HG02759 (cell line): ENCODE results near the gene PPP1R1B.
"Not testable (repeated sequence)": the region's sequence is repeated elsewhere in the genome, so short reads cannot be mapped to it uniquely, and the experiment has no call there.

Source experiments
- ATAC-seq: cut with Tn5 transposase; IDR thresholded peaks from one replicate; pipeline ENCODE4 v1.9.1; 2021; ENCODE audit warnings: mild to moderate bottlenecking, moderate library complexity; ENCODE audit not compliant: unreplicated experiment

Gene PPP1R1B

DNA sequence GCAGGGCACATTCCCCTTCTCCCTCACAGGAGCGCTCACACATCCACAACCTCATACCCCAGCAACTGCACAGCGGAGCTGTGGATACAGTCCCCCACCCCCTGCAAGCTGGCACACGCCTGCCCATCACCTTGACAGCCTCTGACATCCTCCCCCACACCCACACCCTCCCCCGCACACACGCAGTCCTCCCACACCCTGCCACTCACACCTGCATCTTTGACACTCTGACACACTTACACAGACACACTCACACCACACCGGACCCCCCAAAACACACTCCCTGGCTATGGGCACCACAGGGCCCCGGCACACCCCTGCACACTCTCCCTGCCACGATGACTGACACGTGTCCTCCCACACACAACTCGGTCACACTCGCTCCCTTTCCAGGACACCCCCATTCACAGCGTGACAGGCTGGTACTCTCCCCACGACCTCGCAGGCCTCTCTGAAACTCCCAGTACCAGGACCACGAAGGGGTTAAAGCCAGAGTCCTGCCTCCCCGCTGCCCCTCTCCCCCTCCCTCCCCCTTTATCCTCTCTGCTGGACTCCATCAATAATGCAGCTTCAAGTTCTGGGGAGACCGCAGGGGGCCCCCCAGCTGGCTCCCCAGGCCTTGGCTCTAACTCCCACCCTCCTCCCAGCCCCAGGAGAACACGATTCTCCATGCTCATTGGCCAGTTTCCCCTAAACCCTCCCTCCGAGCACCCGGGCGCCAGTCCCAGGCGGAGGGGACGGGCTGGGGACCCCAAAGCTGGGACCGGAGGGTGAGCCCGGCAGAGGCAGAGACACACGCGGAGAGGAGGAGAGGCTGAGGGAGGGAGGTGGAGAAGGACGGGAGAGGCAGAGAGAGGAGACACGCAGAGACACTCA, at the start of gene PPP1R1B:
Gene PPP1R1B (plus strand): TSS at position 782 of the 876 bp plus-strand sequence. CDS start 441 bp downstream, outside the sequence.
- no peak for ATAC-seq

DNA sequence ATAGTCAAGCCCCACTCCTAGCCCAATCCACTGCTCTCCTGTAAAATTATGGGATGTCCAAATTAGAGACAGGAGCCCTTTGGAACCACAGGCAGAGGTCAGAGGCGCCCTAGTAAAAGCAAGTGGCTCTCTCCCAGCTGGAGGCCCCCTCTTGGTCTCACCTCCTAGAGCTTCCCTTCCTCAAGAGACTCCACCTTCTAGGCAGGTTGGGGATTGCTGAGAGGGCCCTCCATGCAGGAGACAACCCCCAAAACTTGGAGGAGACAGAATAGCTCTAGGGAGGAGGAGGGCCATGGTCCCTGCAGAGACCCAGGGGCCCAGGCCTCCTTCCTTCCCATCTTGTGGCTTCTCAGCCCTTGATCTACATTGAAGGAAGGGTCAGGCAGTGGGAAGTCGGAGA, 48.5 kb upstream of the PPP1R1B start:
- ATAC-seq = no peak

DNA sequence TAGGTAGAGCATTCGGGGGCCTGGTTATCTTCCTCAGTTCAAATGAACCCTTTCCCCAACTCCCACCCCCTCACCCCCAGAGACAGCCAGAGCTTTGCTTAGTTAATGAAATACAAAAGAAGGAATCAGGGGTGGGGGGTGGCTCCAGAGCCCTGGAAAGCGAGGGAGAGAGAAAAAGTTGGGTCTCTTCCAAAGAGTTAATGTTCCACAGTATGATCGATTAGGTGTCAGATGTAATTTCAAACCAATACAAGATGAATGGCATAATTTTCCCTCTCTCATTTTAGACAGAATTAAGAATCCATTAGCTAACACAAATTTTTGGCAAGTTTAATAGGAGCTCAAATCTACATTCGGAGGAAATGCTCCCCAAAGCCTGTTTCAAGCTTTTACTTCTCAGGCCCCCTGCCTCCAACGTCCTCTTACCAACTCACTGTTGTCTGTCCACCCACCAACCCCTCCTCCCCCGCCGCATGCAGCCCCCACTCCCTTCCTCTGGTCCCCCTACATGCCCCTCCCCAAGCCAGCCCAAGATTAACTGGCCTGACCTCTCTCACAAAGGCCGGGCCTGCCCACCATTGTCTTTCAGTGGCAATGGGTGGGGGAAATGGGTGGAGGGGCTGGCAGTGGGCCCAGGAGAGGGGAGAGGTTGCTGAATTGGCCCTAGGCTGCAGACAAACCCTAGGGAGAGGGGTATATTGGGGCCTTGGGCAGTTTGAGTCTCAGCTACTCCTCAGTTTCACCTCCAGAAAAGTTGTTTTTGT, 47.3 kb upstream of the PPP1R1B start:
- ATAC-seq = no peak

DNA sequence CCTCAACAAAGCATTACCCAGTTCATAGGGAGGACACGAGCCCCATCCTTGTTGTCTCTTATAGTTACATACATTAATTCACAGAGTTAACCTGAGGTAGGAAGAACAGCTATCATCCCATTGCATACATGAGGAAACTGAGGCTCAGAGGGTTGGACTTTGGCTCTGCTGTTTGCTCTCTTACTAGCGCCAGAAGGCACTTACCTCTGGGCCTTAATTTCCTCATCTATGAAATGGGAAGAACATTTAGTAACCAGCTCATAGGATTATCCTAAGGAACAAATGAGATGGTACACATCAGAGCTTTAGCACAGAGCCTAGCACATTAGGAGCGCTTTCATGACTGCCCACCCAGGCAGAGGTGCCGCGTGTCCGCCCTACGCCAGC, 46.7 kb upstream of the PPP1R1B start:
- ATAC-seq = no peak

DNA sequence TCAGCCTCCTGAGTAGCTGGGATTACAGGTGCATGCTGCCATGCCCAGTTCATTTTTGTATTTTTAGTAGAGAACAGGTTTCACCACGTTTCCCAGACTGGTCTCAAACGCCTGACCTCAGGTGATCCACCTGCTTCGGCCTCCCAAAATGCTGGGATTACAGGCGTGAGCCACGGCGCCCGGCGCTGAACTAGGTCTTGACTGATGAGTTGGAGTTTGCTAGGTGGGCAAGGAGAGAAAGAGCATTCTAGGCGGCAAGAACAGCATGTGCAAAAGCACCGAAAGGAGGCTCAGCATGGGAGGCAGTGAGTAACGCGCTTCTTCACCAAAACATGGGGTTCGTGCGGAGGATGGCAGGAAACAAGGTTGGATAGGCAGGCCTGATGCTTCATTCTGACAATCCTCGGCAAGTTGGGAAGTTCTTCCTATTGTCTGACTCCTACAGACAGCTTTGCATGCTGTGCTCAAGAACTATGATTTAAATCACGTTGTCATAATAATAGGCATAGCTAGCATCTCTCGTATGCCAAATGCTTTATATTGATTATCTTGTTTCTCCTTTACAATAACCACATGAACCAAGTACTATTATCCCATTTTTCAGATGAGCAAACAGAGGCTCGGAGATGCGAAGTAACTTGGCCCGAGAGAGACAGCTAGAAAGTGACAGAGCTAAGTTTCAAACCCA, 45.5 kb upstream of the PPP1R1B start:
- ATAC-seq = no peak

- ATAC-seq = no peak
Measured at GRCh38 chr17:39581759-39582085, 45.0 kb upstream of the PPP1R1B start.

GRCh38 chr17:39582658-39583057, 44.1 kb upstream of the PPP1R1B start:
- ATAC-seq = no peak

- ATAC-seq = not testable (repeated sequence)
Measured at GRCh38 chr17:39590180-39590579, 36.6 kb upstream of the PPP1R1B start.

DNA sequence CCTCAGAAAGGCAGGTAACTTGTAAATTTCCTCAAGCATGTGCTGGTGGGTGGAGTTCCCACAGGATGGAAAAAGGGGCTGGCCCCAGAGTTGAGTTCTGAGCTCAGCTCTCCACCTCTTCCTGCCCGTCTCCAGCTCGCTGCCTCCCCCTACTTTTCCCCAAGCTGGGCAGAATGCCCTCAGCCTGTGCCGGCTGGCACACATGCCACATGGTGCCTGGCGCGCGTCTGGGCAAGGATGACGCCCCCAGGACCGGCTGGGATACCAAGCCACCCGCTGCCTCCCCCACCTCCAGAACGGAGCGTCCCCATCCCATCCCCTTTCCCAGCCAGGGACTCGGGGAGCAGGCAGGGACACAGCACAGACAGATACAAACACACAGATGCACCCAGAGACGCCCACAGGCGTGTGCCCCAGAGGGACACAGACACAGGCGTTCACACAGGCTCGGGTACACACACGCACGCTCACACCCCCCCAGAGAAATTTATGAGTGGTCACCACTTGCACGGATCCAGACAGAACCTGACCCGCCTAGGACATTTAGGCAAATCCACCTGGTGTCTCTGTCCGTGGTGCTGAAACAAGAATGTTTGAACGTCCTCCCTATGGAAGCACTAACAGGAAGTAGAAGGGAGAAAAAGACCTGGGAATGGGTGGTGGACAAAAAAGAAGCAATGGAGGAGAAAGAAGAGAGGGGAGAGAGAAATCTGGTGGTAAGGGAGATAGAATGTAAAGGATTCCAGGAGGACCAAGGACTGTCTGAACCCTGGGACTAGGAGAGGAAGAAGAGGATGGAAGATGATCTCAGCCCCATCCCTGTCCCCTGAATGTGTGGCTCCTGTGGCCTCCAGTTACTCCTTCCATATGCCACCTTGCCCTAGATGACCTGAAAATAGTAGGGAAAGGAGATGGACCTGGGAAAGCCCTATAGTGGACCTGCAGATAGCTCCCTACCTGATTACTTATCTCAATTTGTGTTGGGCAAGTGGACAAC, 34.5 kb upstream of the PPP1R1B start:
- no peak for ATAC-seq

DNA sequence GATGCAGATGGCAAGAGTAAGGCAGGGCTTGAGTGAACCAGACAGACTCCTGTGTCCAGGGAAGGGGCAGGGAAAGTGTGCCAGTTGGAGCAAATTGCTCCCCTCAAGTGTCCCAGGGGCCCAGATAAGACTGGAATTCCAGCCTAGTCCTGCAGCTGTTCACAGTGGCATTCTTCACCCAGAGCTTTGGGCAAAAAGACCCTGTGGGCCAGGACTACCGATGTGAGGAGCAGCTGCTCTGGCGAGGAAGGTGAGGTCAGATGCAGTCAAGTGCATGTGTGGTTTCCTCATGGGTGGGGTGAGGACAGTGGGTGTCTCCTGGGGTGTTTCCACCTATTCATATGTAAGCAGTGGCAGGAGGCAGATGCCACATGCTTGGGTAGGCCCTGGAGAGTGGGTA, 33.4 kb upstream of the PPP1R1B start:
- ATAC-seq = no peak

DNA sequence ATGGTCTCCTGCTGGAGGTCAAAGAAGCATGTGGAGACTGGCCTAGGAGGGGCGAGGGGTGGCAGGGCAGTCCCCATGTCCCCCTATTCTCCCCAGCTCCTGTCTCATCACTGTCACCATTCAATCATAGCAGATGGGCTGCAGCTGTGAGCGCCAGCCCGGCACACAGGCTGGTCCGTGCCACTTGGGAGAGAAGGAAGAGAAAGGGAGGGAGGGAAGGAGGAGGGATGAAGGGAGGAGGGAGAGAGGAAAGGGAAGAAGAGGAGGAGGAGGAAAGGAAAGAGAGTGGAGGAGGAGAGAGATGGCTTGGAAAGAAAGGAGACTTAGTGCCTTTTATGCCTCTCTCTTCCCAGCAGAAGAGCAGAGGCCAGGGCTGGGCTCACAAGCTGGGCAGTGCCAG, 31.5 kb upstream of the PPP1R1B start:
- no peak for ATAC-seq

DNA sequence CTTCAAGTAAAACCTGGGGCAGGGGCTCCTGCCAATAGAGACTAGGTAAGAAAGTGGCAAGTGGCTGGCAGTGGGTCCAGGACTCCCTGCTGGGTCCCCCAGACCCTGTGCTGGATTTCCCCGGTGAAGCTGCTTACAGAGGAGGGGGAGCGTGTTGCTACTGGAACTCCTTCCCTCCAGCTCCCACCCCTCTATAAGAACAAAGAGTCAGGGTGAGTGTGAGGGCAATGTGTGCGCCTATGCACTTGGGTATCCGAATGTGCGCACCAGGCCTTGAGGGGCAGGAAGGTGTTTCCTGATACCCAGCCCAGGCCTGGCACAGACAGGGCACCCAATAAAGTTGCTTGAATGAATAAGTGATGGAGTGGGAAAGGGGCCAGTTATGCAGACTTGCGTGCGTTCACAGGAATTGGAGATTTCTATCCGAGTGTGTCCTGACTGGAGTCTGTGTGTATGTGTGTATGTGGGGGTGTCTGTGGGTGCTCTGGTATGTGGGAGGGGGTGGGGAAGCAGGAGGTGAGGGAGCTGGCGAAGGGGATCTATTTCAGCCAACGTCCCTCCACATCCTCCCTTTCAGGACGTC, 30.7 kb upstream of the PPP1R1B start:
- no peak for ATAC-seq

DNA sequence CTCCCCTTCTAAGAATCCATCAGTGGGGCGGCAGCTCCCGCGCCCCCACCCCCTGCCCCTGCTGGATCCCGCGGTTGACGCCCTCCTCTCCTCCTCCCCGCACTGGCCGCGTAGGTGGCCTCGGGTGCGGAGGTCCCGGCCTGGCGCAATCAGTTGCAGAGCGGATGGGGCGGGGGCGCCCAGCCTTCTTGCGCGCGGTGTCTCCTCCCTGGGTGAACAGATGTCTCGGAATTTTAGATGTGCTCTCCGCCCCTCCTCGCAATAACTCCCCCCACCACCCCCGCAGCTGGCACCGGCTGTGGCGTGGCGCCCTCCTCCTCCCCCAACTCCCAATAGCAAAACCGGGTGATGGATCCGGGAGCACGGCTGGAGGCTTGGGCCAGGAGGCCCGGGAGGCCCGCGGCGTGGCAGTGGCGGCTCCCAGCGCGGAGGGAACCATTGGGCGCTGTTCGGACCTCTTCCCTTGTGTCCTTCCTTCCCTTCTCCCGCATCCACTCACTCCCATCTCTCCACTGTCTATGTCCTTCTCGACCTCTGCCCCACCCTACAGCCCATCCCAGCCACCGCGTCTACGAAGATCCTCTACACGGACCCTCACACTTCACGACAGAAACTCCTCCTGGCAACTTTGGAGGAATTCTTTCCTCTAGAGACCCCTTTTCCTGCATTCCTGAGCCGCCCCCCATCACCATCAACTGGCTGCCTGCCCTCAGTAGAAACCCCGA, 30.0 kb upstream of the PPP1R1B start:
- no peak for ATAC-seq

DNA sequence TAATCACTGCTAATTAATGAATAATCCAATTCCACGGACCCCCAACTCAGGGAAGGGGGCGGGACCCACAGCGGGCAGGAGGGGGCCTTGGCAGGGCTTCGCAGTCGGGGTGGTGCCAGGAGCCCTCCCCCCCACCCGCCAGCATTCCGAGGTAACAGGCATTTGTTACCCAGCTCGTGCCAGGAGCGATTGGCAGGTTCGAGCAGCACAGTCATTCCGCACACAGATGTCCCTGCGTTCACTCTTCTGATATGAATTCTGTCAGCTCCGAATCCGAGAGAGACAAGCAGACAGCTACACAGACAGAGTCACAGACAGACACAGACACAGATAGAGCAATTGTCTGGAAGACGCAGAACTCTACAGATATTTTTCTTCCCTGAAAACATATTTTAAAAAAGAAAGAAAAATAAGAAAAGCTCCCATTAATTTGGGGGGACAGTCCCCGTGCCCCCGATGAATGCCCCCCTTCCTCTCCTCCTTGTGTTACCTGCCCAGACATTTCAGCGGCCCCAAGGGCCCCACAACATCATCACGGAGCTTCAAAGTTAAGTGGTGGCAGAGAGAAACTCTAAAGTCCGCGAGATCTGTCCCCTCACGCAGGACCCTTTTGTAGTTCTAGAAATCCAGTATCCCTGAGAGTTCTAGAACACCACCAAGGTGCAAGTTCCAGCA, 29.2 kb upstream of the PPP1R1B start:
- no peak for ATAC-seq

DNA sequence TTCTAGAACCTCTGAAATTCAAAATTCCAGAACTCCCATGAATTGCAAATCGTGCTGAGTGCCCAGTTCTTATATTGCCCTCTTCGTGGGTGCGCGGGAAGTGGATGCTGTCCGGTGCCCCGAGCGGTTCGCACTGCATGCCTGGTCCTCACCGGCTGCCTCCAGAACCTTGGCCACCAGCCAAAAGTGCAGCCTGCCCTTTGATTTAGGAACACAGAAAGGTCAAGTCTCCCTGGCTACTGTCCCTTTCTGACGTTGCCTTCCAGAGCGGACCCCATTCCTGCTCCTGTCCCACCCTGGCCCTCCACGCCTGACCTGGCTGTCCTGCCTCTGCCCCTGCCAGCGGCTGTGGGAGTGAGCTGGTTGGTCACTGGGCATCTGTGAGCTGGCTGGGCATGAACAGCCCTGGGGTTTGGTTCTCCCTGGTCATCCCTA, 28.7 kb upstream of the PPP1R1B start:
- ATAC-seq = no peak

- ATAC-seq = no peak
Measured at GRCh38 chr17:39598630-39599003, 28.1 kb upstream of the PPP1R1B start.

DNA sequence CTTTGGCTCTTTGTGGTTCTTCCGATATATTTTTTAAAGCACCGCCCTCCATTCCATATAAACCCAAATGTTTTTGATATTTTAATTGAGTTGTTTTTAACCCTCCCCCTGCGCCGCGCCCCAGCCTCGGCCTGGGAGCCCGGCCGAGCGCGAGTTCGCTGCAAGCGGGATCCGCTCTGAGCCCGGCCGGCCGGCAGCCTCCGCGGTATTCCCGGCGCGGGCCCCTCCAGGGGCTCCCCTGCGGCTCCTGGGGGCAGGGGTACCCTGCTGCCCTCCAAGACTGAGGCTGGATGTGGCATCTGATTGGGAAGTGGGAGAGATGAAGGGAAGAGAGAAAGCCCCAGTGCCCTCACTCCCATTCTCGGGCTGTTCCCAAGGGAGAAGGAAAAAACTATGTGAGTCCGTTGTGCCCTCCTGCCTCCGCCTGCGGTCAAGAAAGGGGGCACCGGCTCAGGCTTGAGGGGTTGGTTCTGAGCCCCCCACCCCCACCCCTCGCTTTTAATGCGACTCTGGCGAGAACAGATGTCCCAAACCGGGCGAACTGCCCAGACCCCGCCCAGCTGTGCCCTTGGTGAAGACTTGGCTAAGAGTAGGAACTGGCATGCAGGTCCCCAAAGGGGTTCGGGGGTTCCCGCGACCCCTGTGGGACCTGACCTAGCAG, 27.6 kb upstream of the PPP1R1B start:
- ATAC-seq = no peak

DNA sequence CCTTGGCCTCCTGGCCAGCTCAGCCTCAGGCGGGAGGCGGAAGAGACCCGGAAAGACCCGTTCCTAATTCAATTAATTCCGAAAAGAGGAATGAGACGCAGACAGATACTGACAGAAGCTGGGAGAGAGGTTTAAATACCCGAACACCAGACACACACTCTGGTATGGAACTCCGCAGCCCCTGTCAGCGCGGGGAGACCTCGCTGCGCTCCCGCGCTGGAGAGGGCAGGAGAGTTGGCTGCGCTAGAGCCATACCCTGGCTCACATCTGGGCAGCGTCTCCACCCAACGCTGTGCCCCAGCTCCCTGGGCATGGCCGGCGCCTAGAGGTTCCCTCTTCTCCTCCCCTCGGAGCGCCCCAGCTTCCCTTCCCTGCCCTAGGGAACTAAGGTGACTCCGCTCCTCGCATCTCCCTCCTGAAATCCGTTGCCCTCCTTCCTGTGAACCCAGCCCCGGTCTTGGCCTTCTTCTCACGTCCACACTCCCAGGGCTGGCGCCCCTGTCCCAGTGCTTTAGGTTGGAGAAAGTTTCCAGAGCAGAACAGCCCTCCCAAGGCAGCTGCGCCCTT, 27.0 kb upstream of the PPP1R1B start:
- ATAC-seq = no peak
